K562 (cell line): ENCODE data around the gene DYNC1H1. TPM values are rescaled to one million over a fixed set of nuclear protein-coding genes. Genes with fewer than 3 reads are reported as not detected.

Experiments
- ATAC-seq: fragments of 200-7000 bp; cut with Tn5 transposase; 3 replicates; pipeline ENCODE4 v1.9.1; 2020; ENCODE audit warnings: moderate library complexity
- BruUV-seq: library from RNA; stranded (reverse); fragments of 400-500 nt; replicated peaks from 2 replicates; lab custom pipeline; 2021; lab: Mats Ljungman, UMichigan
- CTCF ChIA-PET: fragments of 300-600 bp; formaldehyde crosslinking; extraction: SDS; loops from one replicate; lab custom pipeline; 2021; ENCODE audit warnings: low intra/inter-chr PET ratio; lab: Yijun Ruan, JAX
- POLR2A ChIA-PET: fragments of 300-600, 350-650 bp; sonication (Branson Sonifier 250); formaldehyde crosslinking; extraction: SDS; loops from one replicate; lab custom pipeline; 2021; ENCODE audit warnings: antibody characterized with exemption, inconsistent platforms; lab: Yijun Ruan, JAX
- DNase-seq, 4 experiments: peaks; one replicate each; pipeline versions ENCODE4 v3.0.0 to v3.0.0-alpha.2; 2011 to 2018; ENCODE audit warnings: low spot score in 3 of 4, mixed read lengths in 3 of 4; ENCODE audit errors: extremely low read depth in 1 of 4
- FAIRE-seq: peaks from 2 replicates; lab custom pipeline; 2011; peaks lifted over from hg19 to GRCh38; lab: Jason Lieb, UNC
- H2AFZ ChIP-seq: 2 replicates; pipeline ENCODE4 v1.6.0; 2011; ENCODE audit warnings: low read depth, low read length, control low read depth, inconsistent platforms
- H3K27ac ChIP-seq: fragments of 200-600 bp; 3 replicates; pipeline ENCODE4 v1.8.0; 2011; ENCODE audit warnings: low read depth, mild to moderate bottlenecking, control low read depth, inconsistent platforms, low read length, moderate library complexity, mixed read lengths; ENCODE audit errors: extremely low read depth
- H3K27me3 ChIP-seq, 2 experiments: fragments of 300-600 bp in 1 of 2; 2 replicates in 1 of 2; 3 replicates in 1 of 2; pipeline versions ENCODE4 v1.6.0 to v1.8.0; 2011; ENCODE audit warnings: inconsistent platforms in 2 of 2, low read length in 2 of 2, mild to moderate bottlenecking in 1 of 2, mixed read lengths in 1 of 2, moderate library complexity in 1 of 2; ENCODE audit not compliant: control insufficient read depth in 2 of 2, insufficient read depth in 2 of 2
- H3K36me3 ChIP-seq: fragments of 300-600 bp; 3 replicates; pipeline ENCODE4 v1.8.0; 2011; ENCODE audit warnings: mild to moderate bottlenecking, low read length, inconsistent platforms; ENCODE audit not compliant: control insufficient read depth, insufficient read depth
- H3K4me1 ChIP-seq, 2 experiments: fragments of 200-600 bp in 1 of 2; replicated peaks in 1 of 2; 2 replicates in 1 of 2; 3 replicates in 1 of 2; pipeline versions ENCODE4 v1.5.1 to v1.8.0; 2011; ENCODE audit warnings: inconsistent platforms in 2 of 2, low read length in 2 of 2, mild to moderate bottlenecking in 1 of 2, mixed read lengths in 1 of 2, moderate library complexity in 1 of 2; ENCODE audit not compliant: control insufficient read depth in 2 of 2, insufficient read depth in 2 of 2
- H3K4me2 ChIP-seq: 2 replicates; pipeline ENCODE4 v1.6.1; 2011; ENCODE audit warnings: low read length, control low read depth, inconsistent platforms, mixed read lengths; ENCODE audit not compliant: insufficient read depth
- H3K4me3 ChIP-seq: fragments of 200-600 bp; sonication (generic), shearing (Covaris generic); 2 replicates; pipeline ENCODE4 v1.5.1; 2016; ENCODE audit warnings: control low read depth, inconsistent platforms
- H3K79me2 ChIP-seq: fragments of 200-600 bp; 3 replicates; pipeline ENCODE4 v1.8.0; 2011; ENCODE audit warnings: low read length, inconsistent platforms; ENCODE audit not compliant: control insufficient read depth, insufficient read depth
- H3K9ac ChIP-seq, 2 experiments: 2 replicates each; pipeline versions ENCODE4 v1.6.0 to v1.6.1; 2011; ENCODE audit warnings: low read depth in 2 of 2, low read length in 2 of 2, control low read depth in 1 of 2, inconsistent platforms in 1 of 2, mild to moderate bottlenecking in 1 of 2, mixed read lengths in 1 of 2; ENCODE audit not compliant: insufficient read depth in 1 of 2
- H3K9me1 ChIP-seq: one replicate; pipeline ENCODE4 v1.6.0; 2011; ENCODE audit warnings: inconsistent platforms, mild to moderate bottlenecking, low read length, moderate library complexity; ENCODE audit not compliant: control insufficient read depth, insufficient read depth
- H3K9me3 ChIP-seq: replicated peaks from 2 replicates; pipeline ENCODE4 v1.5.1; 2011; ENCODE audit warnings: low read depth, low read length, inconsistent platforms; ENCODE audit not compliant: control insufficient read depth, insufficient read depth
- H4K20me1 ChIP-seq: replicated peaks from 2 replicates; pipeline ENCODE4 v1.6.1; 2011; ENCODE audit warnings: low read length, inconsistent platforms, mixed read lengths; ENCODE audit not compliant: control insufficient read depth, insufficient read depth
- CBX8 ChIP-seq: fragments of 200-600 bp; sonication (generic); IDR thresholded peaks from 2 replicates; pipeline ENCODE4 v1.6.1; 2012; ENCODE audit warnings: borderline replicate concordance, mixed run types, low read depth, mild to moderate bottlenecking, moderate library complexity, mixed read lengths, low read length, control low read depth, inconsistent platforms; ENCODE audit not compliant: poor library complexity, severe bottlenecking; ENCODE audit errors: extremely low read depth
- KDM5B ChIP-seq: fragments of 200-600 bp; sonication (generic); IDR thresholded peaks from 2 replicates; pipeline ENCODE4 v1.6.1; 2012; ENCODE audit warnings: low read depth, mild to moderate bottlenecking, moderate library complexity, low read length, control low read depth, inconsistent platforms; ENCODE audit not compliant: insufficient replicate concordance
- LARP7 ChIP-seq: fragments of 450-650 bp; IDR thresholded peaks from 2 replicates; pipeline ENCODE4 v1.6.1; 2016
- NFIX ChIP-seq: fragments of 250-450 bp; sonication (Bioruptor Pico); IDR thresholded peaks from 2 replicates; pipeline ENCODE4 v1.4.0; 2020; ENCODE audit warnings: low read depth, mild to moderate bottlenecking, moderate library complexity
- OTX1 ChIP-seq: fragments of 450-650 bp; formaldehyde crosslinking; IDR thresholded peaks from 2 replicates; pipeline ENCODE4 v1.4.0; 2022; ENCODE audit warnings: mild to moderate bottlenecking
- PCBP2 ChIP-seq: fragments of 200-400 bp; formaldehyde crosslinking; IDR thresholded peaks from 2 replicates; pipeline ENCODE4 v1.6.1; 2018; ENCODE audit warnings: low read length, low read depth, mild to moderate bottlenecking, moderate library complexity; ENCODE audit not compliant: poor library complexity, severe bottlenecking
- POLR2B ChIP-seq: fragments of 450-650 bp; IDR thresholded peaks from 2 replicates; pipeline ENCODE4 v1.6.1; 2018; ENCODE audit warnings: low read depth; ENCODE audit not compliant: partially characterized antibody
- POLR2G ChIP-seq: fragments of 200-400 bp; formaldehyde crosslinking; IDR thresholded peaks from 2 replicates; pipeline ENCODE4 v1.6.1; 2017; ENCODE audit warnings: low read depth, mild to moderate bottlenecking, antibody characterized with exemption, low read length, moderate library complexity
- RBM22 ChIP-seq: fragments of 200-400 bp; formaldehyde crosslinking; IDR thresholded peaks from 2 replicates; pipeline ENCODE4 v1.6.1; 2018; ENCODE audit warnings: low read length, low read depth; ENCODE audit not compliant: poor library complexity, severe bottlenecking
- SUPT5H ChIP-seq: fragments of 450-650 bp; IDR thresholded peaks from 2 replicates; pipeline ENCODE4 v1.6.1; 2016
- WGBS: fragments of 100-300 bp; shearing (Covaris generic); methylation state at CpG from one replicate; pipeline ENCODE4 v1.1.6; 2016; ENCODE audit warnings: low coverage, mixed read lengths; ENCODE audit not compliant: insufficient coverage; ENCODE audit errors: missing lambda C conversion rate; 5-methylcytosine and 5-hydroxymethylcytosine counted together
- in situ Hi-C: fragments of 300-500 bp; cut with MboI; formaldehyde crosslinking; loops from 4 replicates; pipeline ENCODE4 v1.15.0; 2018; ENCODE audit warnings: inconsistent platforms, mixed read lengths
- intact Hi-C: fragments of 100-400 bp; cut with micrococcal nuclease; formaldehyde crosslinking; loops from 2 replicates; pipeline ENCODE4 v1.14.2; 2022
- polyA plus RNA-seq, 8 experiments: library from polyadenylated mRNA; depleted of rRNA in 4 of 8; stranded (reverse) in 5 of 8; unstranded in 3 of 8; fragments of >200 nt; fragmentation: Nextera tagmentation in 2 of 8; fragmentation: Illumina TruSeq in 1 of 8; extraction: Ambion mirVana in 2 of 8; extraction: Trizol in 1 of 8; gene quantifications; 2 replicates each; pipeline versions ENCODE4 v1.2.1 to v1.2.3, GENCODE V29; 2011 to 2014; ENCODE audit warnings: inconsistent platforms in 1 of 8, missing spikeins in 1 of 8
- total RNA-seq, 7 experiments: library from RNA; depleted of rRNA in 6 of 7; stranded (reverse); fragments of >200 nt in 6 of 7; fragmentation: Illumina TruSeq in 2 of 7; extraction: Trizol in 2 of 7; gene quantifications; 2 replicates each; pipeline versions ENCODE4 v1.2.1 to v1.2.3, GENCODE V29; 2011 to 2021; ENCODE audit warnings: low replicate concordance in 1 of 7
- TF ChIP-seq, protein P1 (sequence below): sonication (generic); formaldehyde crosslinking; IDR thresholded peaks from 2 replicates; pipeline ENCODE4 v1.8.0; 2023; ENCODE audit warnings: mild to moderate bottlenecking, missing genetic modification reagents
- TF ChIP-seq, protein P2 (sequence below), 2 experiments: fragments of 450-650 bp; IDR thresholded peaks; 2 replicates each; pipeline ENCODE4 v1.6.1; 2018; ENCODE audit warnings: mild to moderate bottlenecking in 2 of 2, low read depth in 1 of 2; ENCODE audit not compliant: partially characterized antibody in 2 of 2

The DYNC1H1 gene
- total and polyA plus RNA-seq, 9 of the 15 experiments (the other 6 are each of a cell fraction or from before 2014, with no cell fraction given), result 31.9 to 335 (median 115) TPM

DNA sequence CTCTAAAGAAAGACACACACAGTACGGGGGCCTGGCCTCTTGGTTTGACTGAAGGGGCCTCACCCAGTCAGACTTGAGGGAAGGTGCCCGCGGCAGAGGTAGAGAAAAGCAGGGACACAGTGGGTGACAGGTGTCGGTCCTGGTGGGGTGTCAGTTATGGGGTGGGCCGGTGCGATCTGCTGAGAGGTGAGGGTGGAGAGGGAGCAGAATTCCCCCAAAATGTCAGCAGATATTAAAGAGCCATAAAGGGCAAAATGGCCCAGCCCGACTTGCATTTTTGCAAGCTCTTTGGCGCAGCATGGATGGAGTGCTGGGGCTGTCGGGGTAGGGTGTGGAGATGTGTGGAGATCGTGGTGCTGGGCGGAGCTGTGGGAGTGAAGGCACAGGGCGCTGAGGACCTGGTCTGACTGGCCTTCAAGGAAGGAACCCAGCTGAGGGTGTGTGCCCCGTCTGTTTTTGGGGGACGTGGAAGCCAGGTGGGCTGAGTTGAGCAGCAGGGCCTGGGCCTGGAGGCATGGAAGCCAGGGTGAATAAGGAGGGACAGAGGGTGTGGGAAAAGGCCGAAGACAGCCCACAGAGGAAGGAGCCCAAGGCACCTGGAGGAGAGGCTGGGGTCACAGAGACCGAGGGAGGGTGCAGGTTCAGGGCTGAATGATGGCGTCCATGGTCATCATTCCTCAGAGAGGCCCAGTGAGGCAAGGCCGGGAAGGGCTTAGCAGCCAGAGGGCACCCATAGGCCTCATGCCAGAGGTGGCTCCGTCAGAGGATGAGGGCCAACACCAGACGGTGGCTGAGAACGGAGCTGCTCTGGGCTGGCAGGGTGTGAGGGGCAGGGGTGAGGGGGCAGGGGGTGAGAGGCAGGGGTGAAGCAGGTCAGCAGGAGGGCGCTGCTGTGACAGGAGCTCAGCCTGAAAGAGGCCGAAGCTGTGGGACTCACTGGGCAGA is 48.2 kb upstream of the DYNC1H1 start:
- peaks cover 0 to 9% of the 10 kb centered on the region in 2 experiments; a peak in 2 of 5 replicates for H3K4me1 ChIP-seq
- no peak overlapping the region for H3K27ac ChIP-seq
- intact Hi-C loops, result no loop called here
- H3K9ac ChIP-seq, result peak overlapping the region in 1 of 2 experiments; percentile 45; a peak in 1 of 4 replicates
- TF ChIP-seq NFIX (CRISPR knock-in tag) (no peak), OTX1 (CRISPR knock-in tag) (no peak), POLR2B (peak; percentile 27), SUPT5H (0 out of 2 replicates have a peak, but pooled peaks have one; percentile 23), LARP7 (no peak), POLR2G (peak; percentile 53), RBM22 (peak; percentile 74), CBX8 (no peak), PCBP2 (no peak), KDM5B (no peak)
- TF ChIP-seq, protein P1, sequence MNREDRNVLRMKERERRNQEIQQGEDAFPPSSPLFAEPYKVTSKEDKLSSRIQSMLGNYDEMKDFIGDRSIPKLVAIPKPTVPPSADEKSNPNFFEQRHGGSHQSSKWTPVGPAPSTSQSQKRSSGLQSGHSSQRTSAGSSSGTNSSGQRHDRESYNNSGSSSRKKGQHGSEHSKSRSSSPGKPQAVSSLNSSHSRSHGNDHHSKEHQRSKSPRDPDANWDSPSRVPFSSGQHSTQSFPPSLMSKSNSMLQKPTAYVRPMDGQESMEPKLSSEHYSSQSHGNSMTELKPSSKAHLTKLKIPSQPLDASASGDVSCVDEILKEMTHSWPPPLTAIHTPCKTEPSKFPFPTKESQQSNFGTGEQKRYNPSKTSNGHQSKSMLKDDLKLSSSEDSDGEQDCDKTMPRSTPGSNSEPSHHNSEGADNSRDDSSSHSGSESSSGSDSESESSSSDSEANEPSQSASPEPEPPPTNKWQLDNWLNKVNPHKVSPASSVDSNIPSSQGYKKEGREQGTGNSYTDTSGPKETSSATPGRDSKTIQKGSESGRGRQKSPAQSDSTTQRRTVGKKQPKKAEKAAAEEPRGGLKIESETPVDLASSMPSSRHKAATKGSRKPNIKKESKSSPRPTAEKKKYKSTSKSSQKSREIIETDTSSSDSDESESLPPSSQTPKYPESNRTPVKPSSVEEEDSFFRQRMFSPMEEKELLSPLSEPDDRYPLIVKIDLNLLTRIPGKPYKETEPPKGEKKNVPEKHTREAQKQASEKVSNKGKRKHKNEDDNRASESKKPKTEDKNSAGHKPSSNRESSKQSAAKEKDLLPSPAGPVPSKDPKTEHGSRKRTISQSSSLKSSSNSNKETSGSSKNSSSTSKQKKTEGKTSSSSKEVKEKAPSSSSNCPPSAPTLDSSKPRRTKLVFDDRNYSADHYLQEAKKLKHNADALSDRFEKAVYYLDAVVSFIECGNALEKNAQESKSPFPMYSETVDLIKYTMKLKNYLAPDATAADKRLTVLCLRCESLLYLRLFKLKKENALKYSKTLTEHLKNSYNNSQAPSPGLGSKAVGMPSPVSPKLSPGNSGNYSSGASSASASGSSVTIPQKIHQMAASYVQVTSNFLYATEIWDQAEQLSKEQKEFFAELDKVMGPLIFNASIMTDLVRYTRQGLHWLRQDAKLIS, result no peak
- TF ChIP-seq, protein P2, sequence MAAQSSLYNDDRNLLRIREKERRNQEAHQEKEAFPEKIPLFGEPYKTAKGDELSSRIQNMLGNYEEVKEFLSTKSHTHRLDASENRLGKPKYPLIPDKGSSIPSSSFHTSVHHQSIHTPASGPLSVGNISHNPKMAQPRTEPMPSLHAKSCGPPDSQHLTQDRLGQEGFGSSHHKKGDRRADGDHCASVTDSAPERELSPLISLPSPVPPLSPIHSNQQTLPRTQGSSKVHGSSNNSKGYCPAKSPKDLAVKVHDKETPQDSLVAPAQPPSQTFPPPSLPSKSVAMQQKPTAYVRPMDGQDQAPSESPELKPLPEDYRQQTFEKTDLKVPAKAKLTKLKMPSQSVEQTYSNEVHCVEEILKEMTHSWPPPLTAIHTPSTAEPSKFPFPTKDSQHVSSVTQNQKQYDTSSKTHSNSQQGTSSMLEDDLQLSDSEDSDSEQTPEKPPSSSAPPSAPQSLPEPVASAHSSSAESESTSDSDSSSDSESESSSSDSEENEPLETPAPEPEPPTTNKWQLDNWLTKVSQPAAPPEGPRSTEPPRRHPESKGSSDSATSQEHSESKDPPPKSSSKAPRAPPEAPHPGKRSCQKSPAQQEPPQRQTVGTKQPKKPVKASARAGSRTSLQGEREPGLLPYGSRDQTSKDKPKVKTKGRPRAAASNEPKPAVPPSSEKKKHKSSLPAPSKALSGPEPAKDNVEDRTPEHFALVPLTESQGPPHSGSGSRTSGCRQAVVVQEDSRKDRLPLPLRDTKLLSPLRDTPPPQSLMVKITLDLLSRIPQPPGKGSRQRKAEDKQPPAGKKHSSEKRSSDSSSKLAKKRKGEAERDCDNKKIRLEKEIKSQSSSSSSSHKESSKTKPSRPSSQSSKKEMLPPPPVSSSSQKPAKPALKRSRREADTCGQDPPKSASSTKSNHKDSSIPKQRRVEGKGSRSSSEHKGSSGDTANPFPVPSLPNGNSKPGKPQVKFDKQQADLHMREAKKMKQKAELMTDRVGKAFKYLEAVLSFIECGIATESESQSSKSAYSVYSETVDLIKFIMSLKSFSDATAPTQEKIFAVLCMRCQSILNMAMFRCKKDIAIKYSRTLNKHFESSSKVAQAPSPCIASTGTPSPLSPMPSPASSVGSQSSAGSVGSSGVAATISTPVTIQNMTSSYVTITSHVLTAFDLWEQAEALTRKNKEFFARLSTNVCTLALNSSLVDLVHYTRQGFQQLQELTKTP (IDR thresholded peaks at IDR 0.05; ENCODE audit: low read depth in 1 of 2, partially characterized antibody in 2 of 2), result no peak
- ChIA-PET CTCF (interaction anchor here (0.7 kb wide), 1 partner anchor 40 kb away, joined by 3 read pairs; no protein-coding TSS in a partner anchor), POLR2A (interaction anchor here (0.9 to 1.1 kb wide), 3 partner anchors 10 to 48 kb away, joined by 3 read pairs; no protein-coding TSS in a partner anchor)
- no peak overlapping the region for H3K4me2 ChIP-seq
- DNase-seq, result no peak
- peak; percentile 25 for ATAC-seq
- no peaks in the 10 kb centered on the region for H3K9me1 ChIP-seq
- in situ Hi-C loops, result no loop called here
- no peak overlapping the region for H3K4me3 ChIP-seq
- H4K20me1 ChIP-seq, result no peaks in the 10 kb centered on the region
- no peak overlapping the region for H2AFZ ChIP-seq
- FAIRE-seq, result no peak
- no peaks in the 10 kb centered on the region for H3K79me2 ChIP-seq
- 88% methylated on average over 14 of the region's 23 CpGs for WGBS
- no TSS peak for BruUV-seq
- H3K27me3 ChIP-seq, result no peaks in the 10 kb centered on the region
- no peaks in the 10 kb centered on the region for H3K9me3 ChIP-seq
- peaks cover 67% of the 10 kb centered on the region for H3K36me3 ChIP-seq
